GM23338 (cell line): ENCODE results near the gene CBR1. TPM values are rescaled to one million over a fixed set of nuclear protein-coding genes. Genes with fewer than 3 reads are reported as not detected.

Source experiments
- ATAC-seq: fragments of 200-7000 bp; cut with Tn5 transposase; 3 replicates; pipeline ENCODE4 v1.9.1; 2020
- DNase-seq: peaks from one replicate; pipeline ENCODE4 v3.0.0-alpha.2; 2015; ENCODE audit warnings: low spot score
- H2AFZ ChIP-seq: fragments of 200-600 bp; sonication (generic); 2 replicates; pipeline ENCODE4 v1.8.0; 2016; ENCODE audit warnings: antibody characterized with exemption, mild to moderate bottlenecking, moderate library complexity
- H3F3A ChIP-seq: fragments of 200-600 bp; sonication (generic); replicated peaks from 2 replicates; pipeline ENCODE4 v1.8.0; 2017; ENCODE audit warnings: antibody characterized with exemption, mixed run types, low read depth
- H3K27ac ChIP-seq: fragments of 200-600 bp; sonication (generic); 2 replicates; pipeline ENCODE4 v1.6.1; 2016; ENCODE audit warnings: low read depth
- H3K27me3 ChIP-seq: fragments of 200-600 bp; sonication (generic); 2 replicates; pipeline ENCODE4 v1.8.0; 2016; ENCODE audit warnings: mild to moderate bottlenecking, mixed run types, moderate library complexity; ENCODE audit not compliant: insufficient read depth
- H3K36me3 ChIP-seq: fragments of 200-600 bp; sonication (generic); 2 replicates; pipeline ENCODE4 v1.8.0; 2016; ENCODE audit warnings: mild to moderate bottlenecking; ENCODE audit not compliant: insufficient read depth
- H3K4me1 ChIP-seq: fragments of 200-600 bp; sonication (generic); 2 replicates; pipeline ENCODE4 v1.8.0; 2016; ENCODE audit warnings: mild to moderate bottlenecking, moderate library complexity; ENCODE audit not compliant: insufficient read depth
- H3K4me2 ChIP-seq: fragments of 200-600 bp; sonication (generic); 2 replicates; pipeline ENCODE4 v1.7.1; 2017; ENCODE audit warnings: mixed run types
- H3K4me3 ChIP-seq: fragments of 200-600 bp; sonication (generic); 2 replicates; pipeline ENCODE4 v1.6.1; 2016; ENCODE audit warnings: mixed run types
- H3K79me2 ChIP-seq: fragments of 200-600 bp; sonication (generic); replicated peaks from 2 replicates; pipeline ENCODE4 v1.8.0; 2017; ENCODE audit warnings: mild to moderate bottlenecking; ENCODE audit not compliant: insufficient read depth
- H3K9me2 ChIP-seq: fragments of 200-600 bp; sonication (generic); 2 replicates; pipeline ENCODE4 v1.8.0; 2017; ENCODE audit not compliant: insufficient read depth
- H4K20me1 ChIP-seq: fragments of 200-600 bp; sonication (generic); replicated peaks from 2 replicates; pipeline ENCODE4 v1.8.0; 2017; ENCODE audit warnings: mild to moderate bottlenecking; ENCODE audit not compliant: insufficient read depth
- H3K27ac Mint-ChIP-seq: 2 replicates; pipeline ENCODE4 v1.8.0; 2020; ENCODE audit warnings: inconsistent platforms, mild to moderate bottlenecking, moderate library complexity, mixed read lengths
- H3K27me3 Mint-ChIP-seq: 3 replicates; pipeline ENCODE4 v1.8.0; 2022; ENCODE audit warnings: low read depth, mild to moderate bottlenecking, moderate library complexity, mixed read lengths, inconsistent platforms; ENCODE audit not compliant: insufficient read depth, poor library complexity
- H3K36me3 Mint-ChIP-seq: 3 replicates; pipeline ENCODE4 v1.8.0; 2021; ENCODE audit warnings: low read depth, mild to moderate bottlenecking, inconsistent platforms, moderate library complexity, mixed read lengths
- H3K4me1 Mint-ChIP-seq: 3 replicates; pipeline ENCODE4 v1.8.0; 2020; ENCODE audit warnings: mild to moderate bottlenecking, inconsistent platforms, mixed read lengths
- H3K4me3 Mint-ChIP-seq: 3 replicates; pipeline ENCODE4 v1.8.0; 2021; ENCODE audit warnings: moderate library complexity, mild to moderate bottlenecking, inconsistent platforms, mixed read lengths
- H3K9me3 Mint-ChIP-seq: 3 replicates; pipeline ENCODE4 v1.8.0; 2020; ENCODE audit warnings: moderate library complexity, mild to moderate bottlenecking, inconsistent platforms, mixed read lengths
- CREB1 ChIP-seq: fragments of 250-450 bp; sonication (Bioruptor Pico); IDR thresholded peaks from 2 replicates; pipeline ENCODE4 v1.5.0; 2020; ENCODE audit warnings: low read depth, mild to moderate bottlenecking, moderate library complexity
- EZH2 ChIP-seq: fragments of 200-600 bp; sonication (generic); IDR thresholded peaks from one replicate; pipeline ENCODE4 v1.8.0; 2017; ENCODE audit warnings: antibody characterized with exemption, mild to moderate bottlenecking, low read depth; ENCODE audit not compliant: unreplicated experiment
- EZH2phosphoT487 ChIP-seq: fragments of 200-600 bp; sonication (generic); IDR thresholded peaks from one replicate; pipeline ENCODE4 v1.8.1; 2018; ENCODE audit warnings: antibody characterized with exemption; ENCODE audit not compliant: unreplicated experiment
- JUNB ChIP-seq: IDR thresholded peaks from one replicate; pipeline ENCODE4 v1.6.1; 2016; ENCODE audit warnings: antibody characterized with exemption; ENCODE audit not compliant: unreplicated experiment
- NANOG ChIP-seq: IDR thresholded peaks from 2 replicates; pipeline ENCODE4 v1.6.1; 2016; ENCODE audit warnings: antibody characterized with exemption, borderline replicate concordance
- POLR2AphosphoS5 ChIP-seq: IDR thresholded peaks from 2 replicates; pipeline ENCODE4 v1.6.1; 2016; ENCODE audit warnings: antibody characterized with exemption, low read depth
- STAT1 ChIP-seq: IDR thresholded peaks from one replicate; pipeline ENCODE4 v1.6.1; 2016; ENCODE audit warnings: antibody characterized with exemption; ENCODE audit not compliant: unreplicated experiment
- ZNF114 ChIP-seq: fragments of 250-450 bp; sonication (Bioruptor Pico); IDR thresholded peaks from 2 replicates; pipeline ENCODE4 v1.5.0; 2020; ENCODE audit warnings: mild to moderate bottlenecking, moderate library complexity
- ZNF331 ChIP-seq: fragments of 250-450 bp; sonication (Bioruptor Pico); IDR thresholded peaks from 2 replicates; pipeline ENCODE4 v1.5.0; 2020; ENCODE audit warnings: low read depth, mild to moderate bottlenecking, moderate library complexity
- polyA plus RNA-seq: library from polyadenylated mRNA; unstranded; fragments of >200 nt; fragmentation: Nextera tagmentation; extraction: Ambion mirVana; gene quantifications from 2 replicates; pipeline ENCODE4 v1.2.1, GENCODE V29; 2016
- total RNA-seq: library from RNA; depleted of rRNA; stranded (reverse); fragments of >200 nt; shearing (Covaris generic); gene quantifications from 2 replicates; pipeline ENCODE4 v1.2.3, GENCODE V29; 2014
- TF ChIP-seq, protein P1 (sequence below), 2 experiments: fragments of 200-600 bp in 1 of 2; sonication (generic) in 1 of 2; conservative IDR thresholded peaks; 2 replicates each; pipeline versions ENCODE4 v1.5.1 to v1.6.1; 2016 to 2017; ENCODE audit warnings: antibody characterized with exemption in 2 of 2, low read depth in 2 of 2, mild to moderate bottlenecking in 2 of 2, moderate library complexity in 1 of 2
- TF ChIP-seq, protein P2 (sequence below): IDR thresholded peaks from one replicate; pipeline ENCODE4 v1.6.1; 2018; ENCODE audit warnings: antibody characterized with exemption; ENCODE audit not compliant: unreplicated experiment
- TF ChIP-seq, protein P3 (sequence below): fragments of 250-450 bp; sonication (Bioruptor Pico); IDR thresholded peaks from 2 replicates; pipeline ENCODE4 v1.5.0; 2020; ENCODE audit warnings: mild to moderate bottlenecking, moderate library complexity
- TF ChIP-seq, protein P4 (sequence below): IDR thresholded peaks from 2 replicates; pipeline ENCODE4 v1.6.1; 2016; ENCODE audit warnings: antibody characterized with exemption

Gene CBR1
- total and polyA plus RNA-seq, 2 experiments from 2014 or later: 285 to 487 TPM

DNA sequence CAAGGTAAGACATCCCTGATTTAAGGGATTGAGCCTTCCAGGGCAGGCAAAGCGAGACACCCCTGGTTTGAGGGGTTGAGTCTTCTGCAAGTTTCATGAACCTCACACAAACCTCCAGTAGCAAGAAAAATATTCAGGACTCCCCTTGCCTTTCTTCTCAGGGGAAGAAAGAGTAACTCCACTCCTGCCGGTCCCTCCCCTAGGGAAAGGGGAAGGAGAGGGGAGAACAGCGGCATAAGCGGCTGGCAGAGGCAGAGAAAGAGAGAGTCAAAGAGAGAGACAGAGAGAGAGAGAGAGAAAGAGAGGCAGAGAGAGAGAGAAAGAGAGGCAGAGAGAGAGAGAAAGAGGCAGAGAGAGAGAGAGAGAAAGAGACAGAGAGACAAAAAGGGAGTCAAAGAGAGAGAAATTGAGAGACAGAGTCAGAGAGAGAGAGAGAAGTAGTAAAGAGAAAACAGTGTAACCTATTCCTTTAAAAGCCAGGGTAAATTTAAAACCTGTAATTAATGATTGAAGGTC is 35.6 kb downstream of the CBR1 start:
- peak overlapping the region; percentile 72 for H3K27ac ChIP-seq
- peaks cover 35% of the 10 kb centered on the region for H3K79me2 ChIP-seq
- peaks cover 7% of the 10 kb centered on the region; the same call in 1 of the 2 replicates for H3F3A ChIP-seq
- no peaks in the 10 kb centered on the region for H3K9me2 ChIP-seq
- peak overlapping the region; percentile 73 for H3K4me3 ChIP-seq
- H3K36me3 ChIP-seq: peaks cover 29% of the 10 kb centered on the region
- Mint-ChIP-seq H3K27me3 (peaks cover 16% of the 10 kb centered on the region), H3K4me1 (peaks cover 53% of the 10 kb centered on the region), H3K9me3 (peaks cover 43% of the 10 kb centered on the region), H3K27ac (peak overlapping the region; percentile 61), H3K4me3 (peak overlapping the region; percentile 85), H3K36me3 (peaks cover 63% of the 10 kb centered on the region)
- peak overlapping the region; percentile 85 for H3K4me2 ChIP-seq
- TF ChIP-seq CREB1 (CRISPR knock-in tag) (no peak), EZH2 (no peak), JUNB (no peak), ZNF114 (CRISPR knock-in tag) (no peak), STAT1 (no peak), ZNF331 (no peak), NANOG (no peak), EZH2phosphoT487 (no peak), POLR2AphosphoS5 (no peak; the same call in 1 of the 2 replicates)
- TF ChIP-seq, protein P1, sequence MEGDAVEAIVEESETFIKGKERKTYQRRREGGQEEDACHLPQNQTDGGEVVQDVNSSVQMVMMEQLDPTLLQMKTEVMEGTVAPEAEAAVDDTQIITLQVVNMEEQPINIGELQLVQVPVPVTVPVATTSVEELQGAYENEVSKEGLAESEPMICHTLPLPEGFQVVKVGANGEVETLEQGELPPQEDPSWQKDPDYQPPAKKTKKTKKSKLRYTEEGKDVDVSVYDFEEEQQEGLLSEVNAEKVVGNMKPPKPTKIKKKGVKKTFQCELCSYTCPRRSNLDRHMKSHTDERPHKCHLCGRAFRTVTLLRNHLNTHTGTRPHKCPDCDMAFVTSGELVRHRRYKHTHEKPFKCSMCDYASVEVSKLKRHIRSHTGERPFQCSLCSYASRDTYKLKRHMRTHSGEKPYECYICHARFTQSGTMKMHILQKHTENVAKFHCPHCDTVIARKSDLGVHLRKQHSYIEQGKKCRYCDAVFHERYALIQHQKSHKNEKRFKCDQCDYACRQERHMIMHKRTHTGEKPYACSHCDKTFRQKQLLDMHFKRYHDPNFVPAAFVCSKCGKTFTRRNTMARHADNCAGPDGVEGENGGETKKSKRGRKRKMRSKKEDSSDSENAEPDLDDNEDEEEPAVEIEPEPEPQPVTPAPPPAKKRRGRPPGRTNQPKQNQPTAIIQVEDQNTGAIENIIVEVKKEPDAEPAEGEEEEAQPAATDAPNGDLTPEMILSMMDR (conservative IDR thresholded peaks at IDR 0.05; ENCODE audit: low read depth in 2 of 2): no peak
- TF ChIP-seq, protein P2, sequence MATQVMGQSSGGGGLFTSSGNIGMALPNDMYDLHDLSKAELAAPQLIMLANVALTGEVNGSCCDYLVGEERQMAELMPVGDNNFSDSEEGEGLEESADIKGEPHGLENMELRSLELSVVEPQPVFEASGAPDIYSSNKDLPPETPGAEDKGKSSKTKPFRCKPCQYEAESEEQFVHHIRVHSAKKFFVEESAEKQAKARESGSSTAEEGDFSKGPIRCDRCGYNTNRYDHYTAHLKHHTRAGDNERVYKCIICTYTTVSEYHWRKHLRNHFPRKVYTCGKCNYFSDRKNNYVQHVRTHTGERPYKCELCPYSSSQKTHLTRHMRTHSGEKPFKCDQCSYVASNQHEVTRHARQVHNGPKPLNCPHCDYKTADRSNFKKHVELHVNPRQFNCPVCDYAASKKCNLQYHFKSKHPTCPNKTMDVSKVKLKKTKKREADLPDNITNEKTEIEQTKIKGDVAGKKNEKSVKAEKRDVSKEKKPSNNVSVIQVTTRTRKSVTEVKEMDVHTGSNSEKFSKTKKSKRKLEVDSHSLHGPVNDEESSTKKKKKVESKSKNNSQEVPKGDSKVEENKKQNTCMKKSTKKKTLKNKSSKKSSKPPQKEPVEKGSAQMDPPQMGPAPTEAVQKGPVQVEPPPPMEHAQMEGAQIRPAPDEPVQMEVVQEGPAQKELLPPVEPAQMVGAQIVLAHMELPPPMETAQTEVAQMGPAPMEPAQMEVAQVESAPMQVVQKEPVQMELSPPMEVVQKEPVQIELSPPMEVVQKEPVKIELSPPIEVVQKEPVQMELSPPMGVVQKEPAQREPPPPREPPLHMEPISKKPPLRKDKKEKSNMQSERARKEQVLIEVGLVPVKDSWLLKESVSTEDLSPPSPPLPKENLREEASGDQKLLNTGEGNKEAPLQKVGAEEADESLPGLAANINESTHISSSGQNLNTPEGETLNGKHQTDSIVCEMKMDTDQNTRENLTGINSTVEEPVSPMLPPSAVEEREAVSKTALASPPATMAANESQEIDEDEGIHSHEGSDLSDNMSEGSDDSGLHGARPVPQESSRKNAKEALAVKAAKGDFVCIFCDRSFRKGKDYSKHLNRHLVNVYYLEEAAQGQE: no peak
- TF ChIP-seq, protein P3, sequence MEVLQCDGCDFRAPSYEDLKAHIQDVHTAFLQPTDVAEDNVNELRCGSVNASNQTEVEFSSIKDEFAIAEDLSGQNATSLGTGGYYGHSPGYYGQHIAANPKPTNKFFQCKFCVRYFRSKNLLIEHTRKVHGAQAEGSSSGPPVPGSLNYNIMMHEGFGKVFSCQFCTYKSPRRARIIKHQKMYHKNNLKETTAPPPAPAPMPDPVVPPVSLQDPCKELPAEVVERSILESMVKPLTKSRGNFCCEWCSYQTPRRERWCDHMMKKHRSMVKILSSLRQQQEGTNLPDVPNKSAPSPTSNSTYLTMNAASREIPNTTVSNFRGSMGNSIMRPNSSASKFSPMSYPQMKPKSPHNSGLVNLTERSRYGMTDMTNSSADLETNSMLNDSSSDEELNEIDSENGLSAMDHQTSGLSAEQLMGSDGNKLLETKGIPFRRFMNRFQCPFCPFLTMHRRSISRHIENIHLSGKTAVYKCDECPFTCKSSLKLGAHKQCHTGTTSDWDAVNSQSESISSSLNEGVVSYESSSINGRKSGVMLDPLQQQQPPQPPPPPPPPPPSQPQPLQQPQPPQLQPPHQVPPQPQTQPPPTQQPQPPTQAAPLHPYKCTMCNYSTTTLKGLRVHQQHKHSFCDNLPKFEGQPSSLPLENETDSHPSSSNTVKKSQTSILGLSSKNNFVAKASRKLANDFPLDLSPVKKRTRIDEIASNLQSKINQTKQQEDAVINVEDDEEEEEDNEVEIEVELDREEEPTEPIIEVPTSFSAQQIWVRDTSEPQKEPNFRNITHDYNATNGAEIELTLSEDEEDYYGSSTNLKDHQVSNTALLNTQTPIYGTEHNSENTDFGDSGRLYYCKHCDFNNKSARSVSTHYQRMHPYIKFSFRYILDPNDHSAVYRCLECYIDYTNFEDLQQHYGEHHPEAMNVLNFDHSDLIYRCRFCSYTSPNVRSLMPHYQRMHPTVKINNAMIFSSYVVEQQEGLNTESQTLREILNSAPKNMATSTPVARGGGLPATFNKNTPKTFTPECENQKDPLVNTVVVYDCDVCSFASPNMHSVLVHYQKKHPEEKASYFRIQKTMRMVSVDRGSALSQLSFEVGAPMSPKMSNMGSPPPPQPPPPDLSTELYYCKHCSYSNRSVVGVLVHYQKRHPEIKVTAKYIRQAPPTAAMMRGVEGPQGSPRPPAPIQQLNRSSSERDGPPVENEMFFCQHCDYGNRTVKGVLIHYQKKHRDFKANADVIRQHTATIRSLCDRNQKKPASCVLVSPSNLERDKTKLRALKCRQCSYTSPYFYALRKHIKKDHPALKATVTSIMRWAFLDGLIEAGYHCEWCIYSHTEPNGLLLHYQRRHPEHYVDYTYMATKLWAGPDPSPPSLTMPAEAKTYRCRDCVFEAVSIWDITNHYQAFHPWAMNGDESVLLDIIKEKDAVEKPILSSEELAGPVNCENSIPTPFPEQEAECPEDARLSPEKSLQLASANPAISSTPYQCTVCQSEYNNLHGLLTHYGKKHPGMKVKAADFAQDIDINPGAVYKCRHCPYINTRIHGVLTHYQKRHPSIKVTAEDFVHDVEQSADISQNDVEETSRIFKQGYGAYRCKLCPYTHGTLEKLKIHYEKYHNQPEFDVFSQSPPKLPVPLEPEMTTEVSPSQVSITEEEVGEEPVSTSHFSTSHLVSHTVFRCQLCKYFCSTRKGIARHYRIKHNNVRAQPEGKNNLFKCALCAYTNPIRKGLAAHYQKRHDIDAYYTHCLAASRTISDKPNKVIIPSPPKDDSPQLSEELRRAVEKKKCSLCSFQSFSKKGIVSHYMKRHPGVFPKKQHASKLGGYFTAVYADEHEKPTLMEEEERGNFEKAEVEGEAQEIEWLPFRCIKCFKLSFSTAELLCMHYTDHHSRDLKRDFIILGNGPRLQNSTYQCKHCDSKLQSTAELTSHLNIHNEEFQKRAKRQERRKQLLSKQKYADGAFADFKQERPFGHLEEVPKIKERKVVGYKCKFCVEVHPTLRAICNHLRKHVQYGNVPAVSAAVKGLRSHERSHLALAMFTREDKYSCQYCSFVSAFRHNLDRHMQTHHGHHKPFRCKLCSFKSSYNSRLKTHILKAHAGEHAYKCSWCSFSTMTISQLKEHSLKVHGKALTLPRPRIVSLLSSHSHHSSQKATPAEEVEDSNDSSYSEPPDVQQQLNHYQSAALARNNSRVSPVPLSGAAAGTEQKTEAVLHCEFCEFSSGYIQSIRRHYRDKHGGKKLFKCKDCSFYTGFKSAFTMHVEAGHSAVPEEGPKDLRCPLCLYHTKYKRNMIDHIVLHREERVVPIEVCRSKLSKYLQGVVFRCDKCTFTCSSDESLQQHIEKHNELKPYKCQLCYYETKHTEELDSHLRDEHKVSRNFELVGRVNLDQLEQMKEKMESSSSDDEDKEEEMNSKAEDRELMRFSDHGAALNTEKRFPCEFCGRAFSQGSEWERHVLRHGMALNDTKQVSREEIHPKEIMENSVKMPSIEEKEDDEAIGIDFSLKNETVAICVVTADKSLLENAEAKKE (CRISPR knock-in tag): no peak
- TF ChIP-seq, protein P4, sequence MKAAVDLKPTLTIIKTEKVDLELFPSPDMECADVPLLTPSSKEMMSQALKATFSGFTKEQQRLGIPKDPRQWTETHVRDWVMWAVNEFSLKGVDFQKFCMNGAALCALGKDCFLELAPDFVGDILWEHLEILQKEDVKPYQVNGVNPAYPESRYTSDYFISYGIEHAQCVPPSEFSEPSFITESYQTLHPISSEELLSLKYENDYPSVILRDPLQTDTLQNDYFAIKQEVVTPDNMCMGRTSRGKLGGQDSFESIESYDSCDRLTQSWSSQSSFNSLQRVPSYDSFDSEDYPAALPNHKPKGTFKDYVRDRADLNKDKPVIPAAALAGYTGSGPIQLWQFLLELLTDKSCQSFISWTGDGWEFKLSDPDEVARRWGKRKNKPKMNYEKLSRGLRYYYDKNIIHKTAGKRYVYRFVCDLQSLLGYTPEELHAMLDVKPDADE: no peak
- H2AFZ ChIP-seq: no peak overlapping the region
- no peaks in the 10 kb centered on the region for H3K27me3 ChIP-seq
- peaks cover 45% of the 10 kb centered on the region for H3K4me1 ChIP-seq
- H4K20me1 ChIP-seq: no peaks in the 10 kb centered on the region
- ATAC-seq (peak; percentile 55), DNase-seq (no peak)
